HG02870 (cell line): ENCODE results near the gene TEX38.

Experiments used
- ATAC-seq: cut with Tn5 transposase; IDR thresholded peaks from one replicate; pipeline ENCODE4 v1.9.1; 2021; ENCODE audit warnings: mild to moderate bottlenecking, moderate library complexity; ENCODE audit not compliant: unreplicated experiment

Gene TEX38

GRCh38 chr1:46721204-46721603 lies 49.5 kb downstream of the TEX38 start:
- no peak for ATAC-seq

- no peak for ATAC-seq
Measured at GRCh38 chr1:46721686-46722205, 50.1 kb downstream of the TEX38 start.
